GM21737 (cell line): ENCODE results near the gene ADH7.
"Not testable (repeated sequence)": the region's sequence is repeated elsewhere in the genome, so short reads cannot be mapped to it uniquely, and the experiment has no call there.

ENCODE experiments used
- ATAC-seq: cut with Tn5 transposase; IDR thresholded peaks from one replicate; pipeline ENCODE4 v1.9.1; 2021; ENCODE audit warnings: mild to moderate bottlenecking, moderate library complexity; ENCODE audit not compliant: unreplicated experiment

Gene ADH7

GRCh38 chr4:99417125-99417524 lies 18.0 kb downstream of the ADH7 start:
- no peak for ATAC-seq

- ATAC-seq = not testable (repeated sequence)
These were observed 19.4 kb downstream of the ADH7 start for GRCh38 chr4:99415762-99416161.

GRCh38 chr4:99414902-99415301 lies 20.2 kb downstream of the ADH7 start:
- not testable (repeated sequence) for ATAC-seq

- ATAC-seq = no peak
These were observed 20.7 kb downstream of the ADH7 start for GRCh38 chr4:99414401-99414800.

- no peak for ATAC-seq
These were observed 22.0 kb downstream of the ADH7 start for GRCh38 chr4:99413140-99413539.

GRCh38 chr4:99411041-99411440 lies 24.1 kb downstream of the ADH7 start:
- no peak for ATAC-seq

- no peak for ATAC-seq
These were observed 25.1 kb downstream of the ADH7 start for GRCh38 chr4:99410075-99410474.

GRCh38 chr4:99408346-99408745 lies 26.8 kb downstream of the ADH7 start:
- ATAC-seq = no peak

- ATAC-seq = no peak
These were observed 29.6 kb downstream of the ADH7 start for GRCh38 chr4:99405433-99406115.

- ATAC-seq = peak; percentile 82
These were observed 30.4 kb downstream of the ADH7 start for GRCh38 chr4:99404595-99405287.

GRCh38 chr4:99403380-99404184 lies 31.6 kb downstream of the ADH7 start:
- peak; percentile 73 for ATAC-seq

- no peak for ATAC-seq
These were observed 32.4 kb downstream of the ADH7 start for GRCh38 chr4:99402765-99403164.

- ATAC-seq = no peak
These were observed 34.3 kb downstream of the ADH7 start for GRCh38 chr4:99400831-99401230.

GRCh38 chr4:99399017-99399416 lies 36.1 kb downstream of the ADH7 start:
- no peak for ATAC-seq

GRCh38 chr4:99395595-99396364 lies 39.4 kb downstream of the ADH7 start:
- ATAC-seq = no peak

- ATAC-seq = no peak
These were observed 40.2 kb downstream of the ADH7 start for GRCh38 chr4:99394896-99395295.

- ATAC-seq = no peak
These were observed 45.1 kb downstream of the ADH7 start for GRCh38 chr4:99390055-99390454.

GRCh38 chr4:99389606-99390005 lies 45.5 kb downstream of the ADH7 start:
- ATAC-seq = no peak

GRCh38 chr4:99383833-99384392 lies 51.2 kb downstream of the ADH7 start:
- ATAC-seq = no peak

GRCh38 chr4:99383399-99383798 lies 51.7 kb downstream of the ADH7 start:
- no peak for ATAC-seq
